Stimulated activated CD4-positive, alpha-beta T cell treated with anti-CD3 and anti-CD28 coated beads, TNF-alpha, amount 100 ng/mL, for 48 hours (primary cell): ENCODE measurements around the gene TERT.
"Not testable (repeated sequence)": the region's sequence is repeated elsewhere in the genome, so short reads cannot be mapped to it uniquely, and the experiment has no call there.

Experiments used
- DNase-seq, 3 donors: peaks; one replicate each; pipeline ENCODE4 v3.0.0-alpha.2; 2020; ENCODE audit warnings: low read depth in 3 of 3

Gene TERT

GRCh38 chr5:1294206-1294834 is 548 bp downstream of the TERT start:
- DNase-seq: no peak

GRCh38 chr5:1293416-1294205 is 1.3 kb downstream of the TERT start:
- no peak for DNase-seq

GRCh38 chr5:1292846-1293415 is 1.9 kb downstream of the TERT start:
- no peak for DNase-seq

GRCh38 chr5:1292139-1292538 is 2.7 kb downstream of the TERT start:
- no peak for DNase-seq

- no peak for DNase-seq
Measured at GRCh38 chr5:1291611-1292080, 3.2 kb downstream of the TERT start.

GRCh38 chr5:1290956-1291355 is 3.9 kb downstream of the TERT start:
- not testable (repeated sequence) for DNase-seq

GRCh38 chr5:1289559-1289958 is 5.3 kb downstream of the TERT start:
- DNase-seq: not testable (repeated sequence)

GRCh38 chr5:1288439-1289335 is 6.2 kb downstream of the TERT start:
- DNase-seq: no peak

GRCh38 chr5:1285883-1286291 is 9.0 kb downstream of the TERT start:
- no peak for DNase-seq

GRCh38 chr5:1285141-1285540 is 9.7 kb downstream of the TERT start:
- DNase-seq: no peak

GRCh38 chr5:1284336-1284970 is 10.4 kb downstream of the TERT start:
- DNase-seq: not testable (repeated sequence)

GRCh38 chr5:1283729-1284041 is 11.2 kb downstream of the TERT start:
- DNase-seq: not testable (repeated sequence)

GRCh38 chr5:1282993-1283728 is 11.7 kb downstream of the TERT start:
- not testable (repeated sequence) for DNase-seq

GRCh38 chr5:1282131-1282992 is 12.5 kb downstream of the TERT start:
- no peak for DNase-seq

- no peak for DNase-seq
Measured at GRCh38 chr5:1281038-1281882, 13.6 kb downstream of the TERT start.

GRCh38 chr5:1280177-1281037 is 14.5 kb downstream of the TERT start:
- no peak for DNase-seq

GRCh38 chr5:1279443-1280151 is 15.3 kb downstream of the TERT start:
- DNase-seq: no peak
